ENCODE measurements around the gene TNRC6C.
"Not testable (repeated sequence)": the region's sequence is repeated elsewhere in the genome, so short reads cannot be mapped to it uniquely, and the experiment has no call there.

TNRC6C gene

GRCh38 chr17:78043031-78043430 is 84.5 kb downstream of the TNRC6C start:
- DNase-seq (ENCODE audit: low read depth) = no peak

GRCh38 chr17:78044280-78044835 is 85.9 kb downstream of the TNRC6C start:
- no peak for DNase-seq (ENCODE audit: low read depth)

- no peak for DNase-seq (ENCODE audit: low read depth)
These were observed 86.8 kb downstream of the TNRC6C start for GRCh38 chr17:78045316-78045715.

- no peak for DNase-seq (ENCODE audit: low read depth)
These were observed 88.4 kb downstream of the TNRC6C start for GRCh38 chr17:78046923-78047322.

GRCh38 chr17:78048346-78049292 is 90.1 kb downstream of the TNRC6C start:
- no peak for DNase-seq (ENCODE audit: low read depth)

- no peak for DNase-seq (ENCODE audit: low read depth)
These were observed 91.1 kb downstream of the TNRC6C start for GRCh38 chr17:78049609-78050008.

GRCh38 chr17:78051186-78051972 is 92.9 kb downstream of the TNRC6C start:
- no peak for DNase-seq (ENCODE audit: low read depth)

GRCh38 chr17:78053777-78054468 is 95.4 kb downstream of the TNRC6C start:
- DNase-seq (ENCODE audit: low read depth) = no peak

- no peak for DNase-seq (ENCODE audit: low read depth)
These were observed 98.7 kb downstream of the TNRC6C start for GRCh38 chr17:78057113-78057740.

GRCh38 chr17:78058001-78058400 is 99.5 kb downstream of the TNRC6C start:
- no peak for DNase-seq (ENCODE audit: low read depth)

- DNase-seq (ENCODE audit: low read depth) = no peak
These were observed 100.1 kb downstream of the TNRC6C start for GRCh38 chr17:78058581-78058980.

- no peak for DNase-seq (ENCODE audit: low read depth)
These were observed 104.1 kb downstream of the TNRC6C start for GRCh38 chr17:78062596-78062995.

- DNase-seq (ENCODE audit: low read depth) = no peak
These were observed 105.0 kb downstream of the TNRC6C start for GRCh38 chr17:78063489-78063888.

GRCh38 chr17:78064708-78065107 is 106.2 kb downstream of the TNRC6C start:
- DNase-seq (ENCODE audit: low read depth) = no peak

- DNase-seq (ENCODE audit: low read depth) = not testable (repeated sequence)
These were observed 108.5 kb downstream of the TNRC6C start for GRCh38 chr17:78066976-78067375.

GRCh38 chr17:78069695-78070094 is 111.2 kb downstream of the TNRC6C start:
- no peak for DNase-seq (ENCODE audit: low read depth)

GRCh38 chr17:78072961-78073360 is 114.5 kb downstream of the TNRC6C start:
- no peak for DNase-seq (ENCODE audit: low read depth)

GRCh38 chr17:78075011-78075410 is 116.5 kb downstream of the TNRC6C start:
- DNase-seq (ENCODE audit: low read depth) = no peak

GRCh38 chr17:78075545-78075944 is 117.0 kb downstream of the TNRC6C start:
- no peak for DNase-seq (ENCODE audit: low read depth)

GRCh38 chr17:78079253-78079652 is 120.8 kb downstream of the TNRC6C start:
- DNase-seq (ENCODE audit: low read depth) = no peak

GRCh38 chr17:78081551-78081950 is 123.0 kb downstream of the TNRC6C start:
- DNase-seq (ENCODE audit: low read depth) = no peak
